GM06990 (cell line): ENCODE data around the gene ANP32E.

ENCODE experiments used
- DNase-seq: peaks from one replicate; pipeline ENCODE4 v3.0.0-alpha.2; 2011; ENCODE audit not compliant: insufficient read length; ENCODE audit errors: extremely low read depth
- H3K27me3 ChIP-seq: replicated peaks from 2 replicates; pipeline ENCODE4 v1.6.0; 2011; ENCODE audit warnings: low read length; ENCODE audit not compliant: control insufficient read depth, insufficient read depth
- H3K36me3 ChIP-seq: 2 replicates; pipeline ENCODE4 v1.5.1; 2011; ENCODE audit warnings: low read length; ENCODE audit not compliant: control insufficient read depth, insufficient read depth
- H3K4me3 ChIP-seq: replicated peaks from 2 replicates; pipeline ENCODE4 v1.5.1; 2011; ENCODE audit warnings: low read depth, mild to moderate bottlenecking, control low read depth, low read length
- TF ChIP-seq, protein P1 (sequence below): IDR thresholded peaks from 2 replicates; pipeline ENCODE4 v1.5.1; 2011; ENCODE audit warnings: low read length, control low read depth, mild to moderate bottlenecking, inconsistent platforms; ENCODE audit not compliant: insufficient read depth, poor library complexity, severe bottlenecking

ANP32E gene

GRCh38 chr1:150185481-150185880 is 50.4 kb downstream of the ANP32E start:
- TF ChIP-seq, protein P1, sequence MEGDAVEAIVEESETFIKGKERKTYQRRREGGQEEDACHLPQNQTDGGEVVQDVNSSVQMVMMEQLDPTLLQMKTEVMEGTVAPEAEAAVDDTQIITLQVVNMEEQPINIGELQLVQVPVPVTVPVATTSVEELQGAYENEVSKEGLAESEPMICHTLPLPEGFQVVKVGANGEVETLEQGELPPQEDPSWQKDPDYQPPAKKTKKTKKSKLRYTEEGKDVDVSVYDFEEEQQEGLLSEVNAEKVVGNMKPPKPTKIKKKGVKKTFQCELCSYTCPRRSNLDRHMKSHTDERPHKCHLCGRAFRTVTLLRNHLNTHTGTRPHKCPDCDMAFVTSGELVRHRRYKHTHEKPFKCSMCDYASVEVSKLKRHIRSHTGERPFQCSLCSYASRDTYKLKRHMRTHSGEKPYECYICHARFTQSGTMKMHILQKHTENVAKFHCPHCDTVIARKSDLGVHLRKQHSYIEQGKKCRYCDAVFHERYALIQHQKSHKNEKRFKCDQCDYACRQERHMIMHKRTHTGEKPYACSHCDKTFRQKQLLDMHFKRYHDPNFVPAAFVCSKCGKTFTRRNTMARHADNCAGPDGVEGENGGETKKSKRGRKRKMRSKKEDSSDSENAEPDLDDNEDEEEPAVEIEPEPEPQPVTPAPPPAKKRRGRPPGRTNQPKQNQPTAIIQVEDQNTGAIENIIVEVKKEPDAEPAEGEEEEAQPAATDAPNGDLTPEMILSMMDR, result no peak
- DNase-seq, result no peak
- Histone ChIP-seq H3K4me3 (no peak overlapping the region), H3K36me3 (no peaks in the 10 kb centered on the region), H3K27me3 (no peaks in the 10 kb centered on the region)

- Histone ChIP-seq H3K27me3 (no peaks in the 10 kb centered on the region), H3K4me3 (no peak overlapping the region), H3K36me3 (no peaks in the 10 kb centered on the region)
- DNase-seq, result no peak
- TF ChIP-seq, protein P1, result no peak
Measured at GRCh38 chr1:150183061-150183460, 52.9 kb downstream of the ANP32E start.

DNA sequence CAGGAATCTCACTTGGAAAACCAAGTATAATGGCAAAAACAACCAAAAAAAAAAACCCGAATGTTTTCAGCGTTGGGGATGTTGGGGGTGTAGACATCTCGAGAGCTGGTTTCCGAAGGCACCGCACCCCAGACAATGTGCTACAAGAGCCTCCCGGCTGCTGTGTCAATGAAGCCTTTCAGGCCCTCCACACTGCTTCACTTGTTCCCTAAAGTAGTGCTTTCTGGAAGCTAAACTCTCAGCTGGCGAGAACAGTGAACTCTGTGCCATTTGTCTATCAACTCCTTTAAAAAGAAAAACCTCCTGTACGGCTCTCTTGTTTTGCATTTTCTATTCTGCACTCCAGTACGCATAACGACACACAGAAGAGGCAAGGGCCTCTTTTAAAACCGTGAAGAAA is 53.7 kb downstream of the ANP32E start:
- H3K4me3 ChIP-seq, result no peak overlapping the region

GRCh38 chr1:150180474-150180873 is 55.4 kb downstream of the ANP32E start:
- DNase-seq, result no peak

More for the DNA sequence above, 53.7 kb downstream of the ANP32E start:
- Histone ChIP-seq H3K36me3 (no peaks in the 10 kb centered on the region), H3K27me3 (no peaks in the 10 kb centered on the region)
- TF ChIP-seq, protein P1, result no peak
- no peak for DNase-seq

GRCh38 chr1:150179867-150180266 is 56.0 kb downstream of the ANP32E start:
- DNase-seq, result no peak
- Histone ChIP-seq H3K4me3 (no peak overlapping the region), H3K27me3 (no peaks in the 10 kb centered on the region), H3K36me3 (no peaks in the 10 kb centered on the region)
- TF ChIP-seq, protein P1, result no peak

More at GRCh38 chr1:150180474-150180873, 55.4 kb downstream of the ANP32E start:
- Histone ChIP-seq H3K4me3 (no peak overlapping the region), H3K27me3 (no peaks in the 10 kb centered on the region), H3K36me3 (no peaks in the 10 kb centered on the region)
- TF ChIP-seq, protein P1, result no peak

GRCh38 chr1:150178548-150178947 is 57.4 kb downstream of the ANP32E start:
- DNase-seq, result no peak
- Histone ChIP-seq H3K27me3 (no peaks in the 10 kb centered on the region), H3K4me3 (no peak overlapping the region), H3K36me3 (no peaks in the 10 kb centered on the region)
- TF ChIP-seq, protein P1, result no peak
